Calu3 (cell line): ENCODE measurements around the gene AKAP13. TPM values are rescaled to one million over a fixed set of nuclear protein-coding genes. Genes with fewer than 3 reads are reported as not detected.

Source experiments
- BruUV-seq: library from RNA; stranded (reverse); fragments of 400-500 nt; replicated peaks from 2 replicates; lab custom pipeline; 2021; lab: Mats Ljungman, UMichigan
- CTCF ChIA-PET: fragments of 300-600 bp; sonication (Branson Sonifier 250); formaldehyde crosslinking; loops from one replicate; lab custom pipeline; 2022; ENCODE audit warnings: antibody characterized with exemption; lab: Charles Lee
- DNase-seq: peaks from one replicate; pipeline ENCODE4 v3.0.0; 2022
- H3K27ac Mint-ChIP-seq: one replicate; pipeline ENCODE4 v1.8.0; 2022; ENCODE audit warnings: mixed read lengths; ENCODE audit not compliant: unreplicated experiment
- H3K27me3 Mint-ChIP-seq: one replicate; pipeline ENCODE4 v1.8.0; 2022; ENCODE audit warnings: mixed read lengths; ENCODE audit not compliant: unreplicated experiment
- H3K36me3 Mint-ChIP-seq: one replicate; pipeline ENCODE4 v1.8.0; 2022; ENCODE audit warnings: mild to moderate bottlenecking, moderate library complexity, mixed read lengths; ENCODE audit not compliant: insufficient read depth, unreplicated experiment
- H3K4me1 Mint-ChIP-seq: one replicate; pipeline ENCODE4 v1.8.0; 2022; ENCODE audit warnings: mild to moderate bottlenecking, low read depth, mixed read lengths; ENCODE audit not compliant: unreplicated experiment
- H3K4me3 Mint-ChIP-seq: one replicate; pipeline ENCODE4 v1.8.0; 2022; ENCODE audit warnings: mild to moderate bottlenecking, low read depth, moderate library complexity, mixed read lengths; ENCODE audit not compliant: unreplicated experiment
- H3K9me3 Mint-ChIP-seq: one replicate; pipeline ENCODE4 v1.8.0; 2022; ENCODE audit warnings: low read depth, mixed read lengths; ENCODE audit not compliant: unreplicated experiment
- intact Hi-C: fragments of 100-400 bp; cut with micrococcal nuclease; formaldehyde crosslinking; loops from one replicate; pipeline ENCODE4 v1.10.0; 2022; ENCODE audit not compliant: unreplicated experiment
- total RNA-seq: library from RNA; stranded (reverse); gene quantifications from 2 replicates; pipeline ENCODE4 v1.2.3, GENCODE V29; 2022
- TF ChIP-seq, protein P1 (sequence below): fragments of 200-600 bp; IDR thresholded peaks from one replicate; pipeline ENCODE4 v1.8.0; 2022; ENCODE audit warnings: antibody characterized with exemption; ENCODE audit not compliant: unreplicated experiment

AKAP13 gene
- total RNA-seq, 1 experiment from 2014 or later, result 145 TPM

DNA sequence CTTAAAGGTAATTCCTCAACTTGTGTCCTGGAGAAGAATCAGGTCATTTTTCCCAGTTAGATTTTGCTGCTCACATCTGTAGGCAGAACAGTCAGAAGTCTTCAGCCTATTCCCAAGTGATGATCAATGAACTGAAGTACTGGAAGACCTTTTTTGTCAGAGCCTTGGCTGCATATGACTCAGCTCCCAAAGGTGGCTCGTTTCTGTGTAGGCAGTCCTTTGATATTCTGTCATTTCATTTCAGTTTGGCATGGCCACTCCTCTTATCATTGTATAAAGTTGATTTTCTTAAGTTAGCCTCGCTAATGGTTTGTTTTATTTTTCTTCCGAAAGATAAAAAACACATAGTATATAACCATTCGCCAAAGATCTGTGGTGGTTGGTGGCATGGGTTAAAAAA lies 323.7 kb downstream of the AKAP13 start:
- no peak overlapping the region for H3K4me3 Mint-ChIP-seq
- TF ChIP-seq, protein P1, sequence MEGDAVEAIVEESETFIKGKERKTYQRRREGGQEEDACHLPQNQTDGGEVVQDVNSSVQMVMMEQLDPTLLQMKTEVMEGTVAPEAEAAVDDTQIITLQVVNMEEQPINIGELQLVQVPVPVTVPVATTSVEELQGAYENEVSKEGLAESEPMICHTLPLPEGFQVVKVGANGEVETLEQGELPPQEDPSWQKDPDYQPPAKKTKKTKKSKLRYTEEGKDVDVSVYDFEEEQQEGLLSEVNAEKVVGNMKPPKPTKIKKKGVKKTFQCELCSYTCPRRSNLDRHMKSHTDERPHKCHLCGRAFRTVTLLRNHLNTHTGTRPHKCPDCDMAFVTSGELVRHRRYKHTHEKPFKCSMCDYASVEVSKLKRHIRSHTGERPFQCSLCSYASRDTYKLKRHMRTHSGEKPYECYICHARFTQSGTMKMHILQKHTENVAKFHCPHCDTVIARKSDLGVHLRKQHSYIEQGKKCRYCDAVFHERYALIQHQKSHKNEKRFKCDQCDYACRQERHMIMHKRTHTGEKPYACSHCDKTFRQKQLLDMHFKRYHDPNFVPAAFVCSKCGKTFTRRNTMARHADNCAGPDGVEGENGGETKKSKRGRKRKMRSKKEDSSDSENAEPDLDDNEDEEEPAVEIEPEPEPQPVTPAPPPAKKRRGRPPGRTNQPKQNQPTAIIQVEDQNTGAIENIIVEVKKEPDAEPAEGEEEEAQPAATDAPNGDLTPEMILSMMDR, result no peak
- H3K9me3 Mint-ChIP-seq, result no peaks in the 10 kb centered on the region
- H3K36me3 Mint-ChIP-seq, result peaks cover 36% of the 10 kb centered on the region
- intact Hi-C loops, result loop anchor here (10.0 kb wide), 2 partner anchors 219 to 409 kb away; no protein-coding TSS in a partner anchor
- DNase-seq, result no peak
- CTCF ChIA-PET, result no interaction called here
- no peaks in the 10 kb centered on the region for H3K27me3 Mint-ChIP-seq
- H3K27ac Mint-ChIP-seq, result no peak overlapping the region
- no TSS peak for BruUV-seq
- H3K4me1 Mint-ChIP-seq, result peaks cover 27% of the 10 kb centered on the region

DNA sequence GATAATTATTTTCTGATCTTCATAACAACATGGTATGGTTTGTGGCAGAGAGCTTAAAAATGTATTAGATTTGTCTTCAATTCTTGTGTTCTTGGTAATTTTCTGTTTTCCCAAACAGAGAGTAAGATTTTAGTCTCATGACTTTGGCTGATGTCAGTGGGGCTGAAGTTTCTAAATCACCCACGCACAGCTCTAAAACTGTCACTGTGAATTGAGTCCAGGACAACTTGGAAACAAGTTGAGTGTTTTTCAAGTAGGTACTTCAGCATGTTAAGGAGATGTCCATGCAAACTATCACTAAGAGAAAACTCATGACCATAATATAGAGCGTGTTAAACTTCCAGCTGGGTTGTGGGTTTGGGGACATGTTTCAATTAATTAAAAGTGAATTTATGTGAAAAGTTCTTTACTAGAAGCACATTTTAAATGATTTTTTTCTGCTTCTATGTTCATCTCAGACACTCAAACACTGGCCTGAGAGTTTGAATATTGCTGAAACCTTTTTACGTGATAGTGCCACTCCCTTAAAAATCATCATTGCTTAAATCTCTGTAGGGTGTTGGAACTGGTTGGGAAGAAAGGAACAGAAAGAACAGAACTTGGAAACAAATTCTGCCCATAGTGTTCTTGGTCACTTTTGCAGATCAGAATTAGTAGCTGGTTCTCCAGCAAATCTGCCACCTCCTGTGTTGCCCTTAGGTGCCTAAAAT lies 324.5 kb downstream of the AKAP13 start:
- no peak overlapping the region for H3K27ac Mint-ChIP-seq
- peaks cover 27% of the 10 kb centered on the region for H3K4me1 Mint-ChIP-seq
- intact Hi-C loops, result loop anchor here (10.0 kb wide), 2 partner anchors 220 to 410 kb away; no protein-coding TSS in a partner anchor
- DNase-seq, result no peak
- CTCF ChIA-PET, result no interaction called here
- TF ChIP-seq, protein P1, result no peak
- H3K4me3 Mint-ChIP-seq, result no peak overlapping the region
- H3K36me3 Mint-ChIP-seq, result peaks cover 35% of the 10 kb centered on the region
- H3K27me3 Mint-ChIP-seq, result no peaks in the 10 kb centered on the region
- BruUV-seq, result no TSS peak
- H3K9me3 Mint-ChIP-seq, result no peaks in the 10 kb centered on the region

GRCh38 chr15:85706779-85707518 lies 326.5 kb downstream of the AKAP13 start:
- intact Hi-C loops, result loop anchor here (10.0 kb wide), 2 partner anchors 222 to 412 kb away; no protein-coding TSS in a partner anchor
- no TSS peak for BruUV-seq
- DNase-seq, result no peak
- TF ChIP-seq, protein P1, result no peak
- CTCF ChIA-PET, result interaction anchor here (0.6 to 0.7 kb wide), 2 partner anchors 56 to 115 kb away, joined by 3 read pairs; no protein-coding TSS in a partner anchor
- H3K27ac Mint-ChIP-seq, result no peak overlapping the region
- H3K4me1 Mint-ChIP-seq, result peaks cover 27% of the 10 kb centered on the region
- no peaks in the 10 kb centered on the region for H3K27me3 Mint-ChIP-seq
- no peak overlapping the region for H3K4me3 Mint-ChIP-seq
- H3K36me3 Mint-ChIP-seq, result peaks cover 34% of the 10 kb centered on the region
- no peaks in the 10 kb centered on the region for H3K9me3 Mint-ChIP-seq

- intact Hi-C loops, result loop anchor here (10.0 kb wide), 2 partner anchors 223 to 413 kb away; no protein-coding TSS in a partner anchor
- H3K9me3 Mint-ChIP-seq, result no peaks in the 10 kb centered on the region
- CTCF ChIA-PET, result interaction anchor here (0.6 to 0.7 kb wide), 2 partner anchors 55 to 115 kb away, joined by 3 read pairs; no protein-coding TSS in a partner anchor
- peaks cover 27% of the 10 kb centered on the region for H3K4me1 Mint-ChIP-seq
- H3K27ac Mint-ChIP-seq, result peak overlapping the region; percentile 66
- no TSS peak for BruUV-seq
- H3K4me3 Mint-ChIP-seq, result peak overlapping the region; percentile 27
- TF ChIP-seq, protein P1, result no peak
- no peak for DNase-seq
- H3K27me3 Mint-ChIP-seq, result no peaks in the 10 kb centered on the region
- peaks cover 36% of the 10 kb centered on the region for H3K36me3 Mint-ChIP-seq
Measured at GRCh38 chr15:85707519-85708338, 327.3 kb downstream of the AKAP13 start.
